Vagina (tissue), 2 donors: ENCODE measurements around the gene ALDH1B1.

Experiments
- POLR2A ChIP-seq, 2 donors: fragments of 450-650 bp; IDR thresholded peaks; one replicate each; pipeline ENCODE4 v1.6.1; 2017; ENCODE audit warnings: antibody characterized with exemption in 2 of 2, mild to moderate bottlenecking in 2 of 2, moderate library complexity in 2 of 2
- POLR2AphosphoS5 ChIP-seq, 2 donors: sonication (generic); formaldehyde crosslinking; IDR thresholded peaks; one replicate each; pipeline ENCODE4 v1.9.0; 2017; ENCODE audit warnings: antibody characterized with exemption in 2 of 2, mild to moderate bottlenecking in 2 of 2, low read depth in 1 of 2; ENCODE audit not compliant: insufficient read depth in 1 of 2
- TF ChIP-seq, protein P1 (sequence below), 3 experiments: fragments of 450-650 bp in 2 of 3; fragments of 200-600 bp in 1 of 3; sonication (generic) in 1 of 3; IDR thresholded peaks; one replicate each; pipeline ENCODE4 v1.5.1; 2017 to 2019; ENCODE audit warnings: antibody characterized with exemption in 3 of 3, mild to moderate bottlenecking in 2 of 3, moderate library complexity in 2 of 3

DNA sequence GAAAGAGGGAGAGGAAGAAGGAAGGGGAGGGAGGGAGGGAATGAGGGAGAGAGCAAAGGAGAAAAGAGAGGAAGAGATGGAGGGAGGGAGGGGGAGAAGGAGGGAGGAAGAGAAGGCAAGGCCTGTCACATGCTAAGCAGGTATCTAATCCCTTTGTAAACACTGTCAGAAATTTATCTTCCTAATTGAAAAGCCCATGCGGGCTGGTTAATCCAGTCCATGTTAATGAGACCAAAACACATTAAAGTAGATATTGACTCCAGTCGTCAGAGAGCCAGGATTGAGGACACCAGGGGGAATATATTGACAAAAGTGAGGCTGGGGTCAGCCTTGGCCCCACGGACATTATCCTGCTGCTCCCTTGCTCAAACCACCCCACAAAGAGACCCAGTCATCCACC is 37.4 kb upstream of the ALDH1B1 start:
- no peak for TF ChIP-seq POLR2A (IDR thresholded peaks at IDR 0.05)
- TF ChIP-seq, protein P1, sequence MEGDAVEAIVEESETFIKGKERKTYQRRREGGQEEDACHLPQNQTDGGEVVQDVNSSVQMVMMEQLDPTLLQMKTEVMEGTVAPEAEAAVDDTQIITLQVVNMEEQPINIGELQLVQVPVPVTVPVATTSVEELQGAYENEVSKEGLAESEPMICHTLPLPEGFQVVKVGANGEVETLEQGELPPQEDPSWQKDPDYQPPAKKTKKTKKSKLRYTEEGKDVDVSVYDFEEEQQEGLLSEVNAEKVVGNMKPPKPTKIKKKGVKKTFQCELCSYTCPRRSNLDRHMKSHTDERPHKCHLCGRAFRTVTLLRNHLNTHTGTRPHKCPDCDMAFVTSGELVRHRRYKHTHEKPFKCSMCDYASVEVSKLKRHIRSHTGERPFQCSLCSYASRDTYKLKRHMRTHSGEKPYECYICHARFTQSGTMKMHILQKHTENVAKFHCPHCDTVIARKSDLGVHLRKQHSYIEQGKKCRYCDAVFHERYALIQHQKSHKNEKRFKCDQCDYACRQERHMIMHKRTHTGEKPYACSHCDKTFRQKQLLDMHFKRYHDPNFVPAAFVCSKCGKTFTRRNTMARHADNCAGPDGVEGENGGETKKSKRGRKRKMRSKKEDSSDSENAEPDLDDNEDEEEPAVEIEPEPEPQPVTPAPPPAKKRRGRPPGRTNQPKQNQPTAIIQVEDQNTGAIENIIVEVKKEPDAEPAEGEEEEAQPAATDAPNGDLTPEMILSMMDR (IDR thresholded peaks at IDR 0.05): no peak
- no peak for TF ChIP-seq POLR2AphosphoS5 (IDR thresholded peaks at IDR 0.05; ENCODE audit: insufficient read depth in 1 of 2, low read depth in 1 of 2)
